ENCODE data around the gene PSMC3. TPM values are rescaled to one million over a fixed set of nuclear protein-coding genes. Genes with fewer than 3 reads are reported as not detected.
"Not testable (repeated sequence)": the region's sequence is repeated elsewhere in the genome, so short reads cannot be mapped to it uniquely, and the experiment has no call there.

The PSMC3 gene
- total RNA-seq = 100 to 1,000 TPM; 109 to 174 TPM

DNA sequence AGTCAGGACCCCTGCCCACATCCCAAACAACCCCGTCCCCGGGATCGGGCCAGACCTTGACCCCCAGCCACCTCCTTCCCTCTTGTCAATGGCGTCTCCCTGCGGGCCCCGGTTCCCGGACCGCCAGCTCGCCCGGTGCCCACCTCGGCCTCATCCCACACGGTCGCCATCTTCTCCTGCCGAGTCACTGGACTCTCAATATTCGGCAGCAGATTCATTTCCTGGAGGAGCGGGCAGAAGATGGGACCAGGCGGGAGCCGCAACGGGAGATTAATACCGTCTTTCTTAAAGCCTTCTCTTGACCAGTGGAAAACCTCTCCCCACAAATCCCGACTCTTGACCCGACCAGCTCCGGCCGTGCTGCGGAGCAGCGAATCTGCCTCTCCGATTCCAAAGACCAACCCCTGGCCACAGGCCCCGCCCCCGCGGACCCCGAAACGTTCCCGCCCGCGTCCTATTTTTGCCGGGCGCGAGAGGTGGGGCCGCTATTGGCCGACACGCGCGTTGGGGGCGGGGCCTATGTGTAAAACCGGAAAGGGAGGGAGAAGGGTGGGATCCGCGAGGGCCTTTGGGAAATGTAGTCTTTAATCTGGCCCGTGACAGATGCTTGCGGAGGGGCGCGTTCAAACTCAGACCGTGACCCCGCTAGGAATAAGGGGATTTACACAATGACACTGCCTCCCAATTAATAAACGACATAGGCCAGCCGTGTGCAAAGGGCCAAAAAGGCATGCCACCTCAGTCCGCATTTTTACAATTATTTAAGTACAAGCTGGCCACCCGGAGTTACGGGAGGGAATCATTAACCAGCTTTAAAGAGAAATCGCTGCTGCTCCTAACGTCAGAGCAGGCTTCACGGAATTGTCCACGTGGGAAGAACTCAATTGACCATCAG, at the start of gene PSMC3:
TSS of gene PSMC3 (minus strand) at position 378 of the 895 bp plus-strand sequence. CDS start at position 218, 160 bp downstream.
- H3K27me3 Mint-ChIP-seq = no peaks in the 10 kb centered on the region
- ATAC-seq (replicated peaks) = peak; percentile 97
- no peaks in the 10 kb centered on the region for H3K9me3 Mint-ChIP-seq
- H3K36me3 Mint-ChIP-seq (ENCODE audit: low read depth) = peaks cover 52% of the 10 kb centered on the region
- peaks cover 9% of the 10 kb centered on the region for H3K4me1 Mint-ChIP-seq
- H3K4me3 Mint-ChIP-seq = peak within 1 kb of the TSS; percentile 99
- peak within 1 kb of the TSS; percentile 100 for H3K27ac Mint-ChIP-seq

DNA sequence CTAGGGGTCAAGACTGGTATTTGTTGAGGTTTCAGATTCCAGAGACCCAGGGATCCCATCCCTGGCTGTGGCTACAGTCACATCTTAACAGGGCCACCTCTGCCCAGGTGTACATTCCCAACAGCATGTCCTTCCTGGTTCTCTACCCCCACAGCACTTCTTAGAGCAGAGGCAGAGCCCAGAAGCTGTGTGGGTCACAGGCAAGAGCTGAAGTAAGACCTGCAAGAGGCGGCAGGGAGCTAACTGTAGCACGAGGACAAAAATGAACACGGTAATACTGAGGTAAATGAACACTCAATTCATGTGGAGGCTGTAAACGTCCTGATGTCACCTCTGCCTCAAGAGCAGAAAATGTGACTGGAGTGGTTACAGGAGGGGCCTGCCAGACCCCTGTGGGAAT, 44.4 kb upstream of the PSMC3 start:
- Mint-ChIP-seq H3K27me3 (no peaks in the 10 kb centered on the region), H3K4me1 (peaks cover 5% of the 10 kb centered on the region), H3K36me3 (ENCODE audit: low read depth) (peaks cover 100% of the 10 kb centered on the region), H3K9me3 (no peaks in the 10 kb centered on the region), H3K27ac (peak overlapping the region; percentile 44), H3K4me3 (no peak overlapping the region)
- ATAC-seq (replicated peaks) = no peak

DNA sequence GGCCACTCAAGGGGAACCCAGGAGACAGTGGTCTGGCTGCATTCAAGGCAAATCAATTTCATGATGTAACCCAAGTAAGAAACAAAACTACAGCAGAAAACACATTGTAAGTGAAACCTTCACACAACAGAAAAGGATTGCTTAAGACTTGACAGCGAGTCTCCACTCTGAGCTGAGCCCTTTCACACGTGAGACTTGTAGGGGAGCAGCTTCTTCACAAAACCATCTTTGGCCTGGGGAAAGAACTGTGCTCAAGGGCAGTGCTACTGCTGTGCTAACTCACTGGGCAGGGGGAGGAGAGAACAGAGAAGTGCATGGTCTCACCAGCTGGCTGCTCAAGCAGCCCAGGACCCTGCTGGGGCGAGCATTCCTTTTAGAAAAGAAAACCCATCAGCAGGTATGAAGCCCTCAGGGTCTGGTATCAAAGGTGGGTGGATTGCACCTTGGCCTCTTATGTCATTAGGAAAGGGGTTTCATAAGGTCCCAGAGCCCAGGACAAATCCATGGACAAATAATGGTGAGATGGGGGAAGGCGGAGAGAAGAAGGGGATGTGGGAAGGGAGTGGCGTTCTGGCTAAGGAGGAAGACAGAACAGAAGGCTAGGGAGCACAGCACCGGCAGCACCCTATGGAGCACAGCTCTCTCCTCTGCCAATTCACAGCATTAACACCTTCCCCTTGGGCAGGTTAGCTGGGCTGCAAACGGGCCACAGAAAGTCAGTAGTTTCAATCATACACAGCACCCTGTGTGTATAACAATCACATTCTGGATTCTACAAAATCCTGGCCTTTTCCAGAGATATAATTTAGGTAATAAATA, 43.3 kb upstream of the PSMC3 start:
- Mint-ChIP-seq H3K4me1 (peaks cover 5% of the 10 kb centered on the region), H3K9me3 (no peaks in the 10 kb centered on the region), H3K27me3 (no peaks in the 10 kb centered on the region), H3K36me3 (ENCODE audit: low read depth) (peaks cover 96% of the 10 kb centered on the region), H3K27ac (peak overlapping the region; percentile 72), H3K4me3 (no peak overlapping the region)
- no peak for ATAC-seq (replicated peaks)

DNA sequence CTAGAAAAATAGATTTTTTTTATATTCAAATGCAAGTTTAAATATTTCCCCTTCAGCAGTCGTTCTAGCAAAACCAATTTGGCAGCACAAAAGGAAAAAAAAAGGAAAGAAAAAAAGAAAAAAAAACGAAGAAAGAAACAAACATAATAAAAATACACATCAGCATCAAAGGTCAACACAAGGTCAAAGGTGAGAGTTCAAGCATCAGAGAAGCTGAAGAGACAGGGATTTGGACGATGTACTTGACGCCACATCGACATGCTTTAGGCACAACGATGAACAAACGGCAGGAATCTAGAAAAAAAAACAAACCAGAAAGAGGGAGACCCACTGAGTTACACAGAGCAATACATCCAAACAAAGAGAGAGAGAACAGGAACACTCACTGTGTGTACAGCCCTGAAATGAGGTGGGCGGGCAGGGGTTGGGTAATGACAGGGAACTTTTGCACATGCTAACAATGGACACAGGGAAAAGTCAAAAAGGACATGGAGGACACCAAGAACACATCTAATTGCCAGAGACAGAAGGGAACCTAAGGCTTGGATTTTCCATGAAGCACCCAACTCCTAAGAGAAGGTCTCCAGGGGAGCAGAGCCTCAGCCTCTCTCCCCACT, 42.5 kb upstream of the PSMC3 start:
- Mint-ChIP-seq H3K4me1 (peaks cover 5% of the 10 kb centered on the region), H3K4me3 (no peak overlapping the region), H3K36me3 (ENCODE audit: low read depth) (peaks cover 92% of the 10 kb centered on the region), H3K27me3 (no peaks in the 10 kb centered on the region), H3K9me3 (no peaks in the 10 kb centered on the region), H3K27ac (peak overlapping the region; percentile 72)
- ATAC-seq (replicated peaks) = no peak

DNA sequence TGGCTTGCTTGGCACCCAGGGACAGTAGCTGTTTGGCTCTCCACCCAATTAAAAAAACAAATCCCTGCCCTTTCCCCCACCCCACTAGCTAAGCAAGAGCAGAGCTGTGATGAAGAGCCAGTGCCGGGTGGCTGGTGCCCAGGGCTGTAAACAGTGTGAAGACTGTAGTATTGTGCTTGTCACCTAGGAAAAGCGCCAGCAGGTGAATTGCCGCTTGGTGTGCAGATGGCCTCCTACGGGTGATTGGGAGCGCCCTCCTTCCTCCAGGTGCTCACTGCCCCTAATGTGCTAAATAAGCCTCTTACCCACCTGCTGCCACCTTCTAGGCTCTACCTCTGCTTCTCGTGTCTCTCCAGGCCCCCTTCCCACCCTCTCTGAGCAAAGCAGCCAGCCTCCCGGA, 41.1 kb upstream of the PSMC3 start:
- Mint-ChIP-seq H3K4me1 (peaks cover 5% of the 10 kb centered on the region), H3K9me3 (no peaks in the 10 kb centered on the region), H3K27ac (peak overlapping the region; percentile 72), H3K27me3 (no peaks in the 10 kb centered on the region), H3K4me3 (no peak overlapping the region), H3K36me3 (ENCODE audit: low read depth) (peaks cover 83% of the 10 kb centered on the region)
- ATAC-seq (replicated peaks) = no peak

DNA sequence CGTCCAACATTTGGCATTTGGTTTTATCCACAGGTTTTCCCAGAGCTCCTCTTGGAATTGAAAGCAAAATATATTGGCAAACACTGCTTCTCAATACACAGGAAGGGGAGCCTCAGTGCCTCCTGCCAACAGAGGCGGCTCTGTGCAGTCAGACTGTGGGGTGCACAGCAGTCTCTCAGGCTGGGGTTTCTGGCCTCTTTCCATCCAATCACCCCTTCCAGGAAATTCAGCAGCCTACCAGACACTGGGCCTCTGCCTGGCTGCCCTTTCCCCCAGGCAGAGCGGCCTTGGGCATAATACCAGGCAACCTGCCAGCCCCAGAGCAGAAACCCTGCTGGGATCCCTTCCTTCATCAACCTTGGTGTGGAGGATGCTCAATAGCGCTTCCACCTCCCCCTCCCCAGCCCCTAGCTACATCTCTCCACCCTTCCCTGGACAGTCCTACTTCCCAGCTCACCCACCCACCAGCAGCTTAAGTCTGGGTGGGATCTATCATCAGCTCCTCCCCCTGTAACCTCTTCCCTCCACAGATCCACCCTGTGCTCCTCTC, 40.5 kb upstream of the PSMC3 start:
- Mint-ChIP-seq H3K4me3 (no peak overlapping the region), H3K27ac (peak overlapping the region; percentile 32), H3K4me1 (peaks cover 9% of the 10 kb centered on the region), H3K27me3 (no peaks in the 10 kb centered on the region), H3K9me3 (no peaks in the 10 kb centered on the region), H3K36me3 (ENCODE audit: low read depth) (peaks cover 83% of the 10 kb centered on the region)
- ATAC-seq (replicated peaks) = no peak

DNA sequence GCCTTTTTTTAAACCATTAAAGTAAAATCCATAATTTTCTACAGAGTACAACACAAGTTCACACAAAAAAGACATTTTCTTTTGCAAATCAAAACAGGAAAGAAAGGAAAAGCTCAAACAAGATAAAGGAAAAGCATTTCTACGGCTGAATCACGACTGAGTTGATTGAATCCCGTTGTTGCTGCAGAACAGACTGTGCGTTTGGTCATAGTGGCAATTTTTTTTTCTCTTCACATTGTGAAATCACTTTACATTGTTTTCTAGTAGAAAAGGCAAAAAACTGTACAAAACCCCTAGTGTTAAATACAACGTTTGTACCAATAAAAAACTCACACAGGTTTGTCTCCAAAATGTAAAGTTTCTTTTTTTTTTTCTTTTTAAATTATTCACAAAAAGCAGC, 40.0 kb upstream of the PSMC3 start:
- Mint-ChIP-seq H3K4me1 (peaks cover 9% of the 10 kb centered on the region), H3K9me3 (no peaks in the 10 kb centered on the region), H3K36me3 (ENCODE audit: low read depth) (peaks cover 81% of the 10 kb centered on the region), H3K27ac (peak overlapping the region; percentile 39), H3K4me3 (no peak overlapping the region), H3K27me3 (no peaks in the 10 kb centered on the region)
- no peak for ATAC-seq (replicated peaks)

DNA sequence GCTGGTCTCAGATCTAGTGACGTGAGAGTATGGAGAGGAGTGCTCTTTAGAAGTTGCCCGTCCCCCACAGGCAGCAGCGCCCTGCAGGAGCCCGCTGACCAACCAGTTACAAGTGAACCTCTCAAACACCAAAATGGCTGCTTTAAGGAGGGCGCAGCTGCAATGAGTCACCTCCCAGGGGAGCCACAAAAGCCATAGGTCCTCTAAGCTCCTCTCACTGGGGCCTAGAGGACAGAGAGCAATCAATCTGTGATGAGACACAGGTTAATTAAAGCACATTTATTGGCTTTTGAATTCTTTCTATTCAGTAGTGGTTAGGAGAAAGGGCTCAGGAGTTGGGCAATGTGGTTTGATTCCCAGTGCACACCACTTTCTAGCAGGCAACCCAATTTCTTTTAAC, 38.2 kb upstream of the PSMC3 start:
- no peak overlapping the region for H3K4me3 Mint-ChIP-seq
- H3K4me1 Mint-ChIP-seq = peaks cover 7% of the 10 kb centered on the region
- peaks cover 70% of the 10 kb centered on the region for H3K36me3 Mint-ChIP-seq (ENCODE audit: low read depth)
- ATAC-seq (replicated peaks) = no peak
- H3K27me3 Mint-ChIP-seq = no peaks in the 10 kb centered on the region
- H3K27ac Mint-ChIP-seq = no peak overlapping the region
- no peaks in the 10 kb centered on the region for H3K9me3 Mint-ChIP-seq

DNA sequence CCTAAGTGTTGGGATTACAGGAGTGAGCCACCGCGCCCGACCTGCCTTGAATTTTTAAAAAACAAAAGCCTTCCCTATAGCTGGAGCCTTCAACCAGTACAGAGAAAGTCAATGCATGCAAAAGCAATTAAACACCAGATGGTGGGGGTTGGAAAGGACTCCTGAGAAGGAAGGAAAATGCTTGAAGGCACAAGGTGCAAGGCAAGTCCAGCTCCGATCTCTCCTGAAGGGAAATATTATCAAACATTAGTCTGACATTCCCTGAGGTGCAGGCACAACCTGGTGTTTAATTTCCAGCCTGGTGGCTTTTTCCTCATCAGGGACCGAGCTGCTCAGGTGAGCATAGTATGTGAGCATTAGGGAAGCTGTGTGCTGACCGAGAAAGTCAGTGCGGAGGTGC, 35.6 kb upstream of the PSMC3 start:
- H3K9me3 Mint-ChIP-seq = no peaks in the 10 kb centered on the region
- H3K36me3 Mint-ChIP-seq (ENCODE audit: low read depth) = peaks cover 44% of the 10 kb centered on the region
- H3K27me3 Mint-ChIP-seq = no peaks in the 10 kb centered on the region
- ATAC-seq (replicated peaks) = no peak
- no peak overlapping the region for H3K4me3 Mint-ChIP-seq
- H3K4me1 Mint-ChIP-seq = peaks cover 4% of the 10 kb centered on the region
- peak overlapping the region; percentile 63 for H3K27ac Mint-ChIP-seq

DNA sequence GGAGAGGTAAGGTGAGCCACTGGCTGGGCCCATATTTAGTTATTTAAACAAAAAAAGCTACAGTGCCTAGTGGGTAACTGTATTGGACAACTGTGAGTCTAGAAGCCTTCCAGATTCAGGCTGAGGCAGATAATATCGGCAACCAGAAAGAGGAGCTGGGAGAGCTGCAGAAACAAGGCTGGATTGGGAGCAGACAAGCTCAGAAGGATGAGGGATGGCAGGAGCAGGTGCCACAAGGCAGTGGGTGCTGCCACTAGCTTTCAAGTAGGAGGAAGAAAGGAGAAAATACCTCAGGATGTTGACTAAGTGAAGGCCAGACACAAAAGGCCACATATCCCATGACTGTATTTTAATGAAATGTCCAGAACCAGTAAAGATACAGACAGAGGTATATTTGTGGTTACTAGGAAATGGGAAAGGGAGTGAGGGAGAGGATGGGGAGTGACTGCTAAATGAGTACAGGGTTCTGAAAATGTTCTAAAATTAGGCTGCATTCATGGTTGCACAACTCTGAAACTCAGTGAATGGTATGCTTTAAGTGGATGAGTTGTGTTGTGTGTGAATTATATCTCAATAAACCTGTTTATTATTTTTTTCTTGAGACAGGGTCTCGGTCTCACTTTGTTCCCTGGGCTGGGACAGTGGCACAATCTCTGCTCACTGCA, 34.5 kb upstream of the PSMC3 start:
- Mint-ChIP-seq H3K4me1 (peaks cover 4% of the 10 kb centered on the region), H3K9me3 (no peaks in the 10 kb centered on the region), H3K36me3 (ENCODE audit: low read depth) (peaks cover 32% of the 10 kb centered on the region), H3K4me3 (no peak overlapping the region), H3K27me3 (no peaks in the 10 kb centered on the region), H3K27ac (peak overlapping the region; percentile 47)
- no peak for ATAC-seq (replicated peaks)

DNA sequence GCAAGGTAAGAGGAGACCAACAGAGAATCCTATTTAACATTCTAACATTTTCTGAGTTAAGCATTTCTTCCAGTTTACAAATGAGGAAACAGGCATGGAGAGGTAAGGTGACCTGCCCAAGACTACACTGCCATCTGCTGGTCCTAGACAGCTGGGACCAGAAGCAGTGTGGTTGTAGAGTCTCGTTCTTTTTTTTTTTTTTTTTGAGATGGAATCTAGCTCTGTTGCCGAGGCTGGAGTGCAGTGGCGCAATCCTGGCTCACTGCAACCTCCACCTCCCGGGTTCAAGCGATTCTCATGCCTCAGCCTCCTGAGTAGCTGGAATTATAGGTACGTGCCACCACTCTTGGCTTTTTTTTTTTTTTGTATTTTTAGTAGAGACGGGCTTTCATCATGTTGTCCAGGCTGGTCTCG, 28.0 kb upstream of the PSMC3 start:
- not testable (repeated sequence) for H3K27ac Mint-ChIP-seq; H3K27me3 Mint-ChIP-seq; H3K36me3 Mint-ChIP-seq (ENCODE audit: low read depth); H3K4me1 Mint-ChIP-seq; H3K4me3 Mint-ChIP-seq; H3K9me3 Mint-ChIP-seq
- peak; percentile 92 for ATAC-seq (replicated peaks)

DNA sequence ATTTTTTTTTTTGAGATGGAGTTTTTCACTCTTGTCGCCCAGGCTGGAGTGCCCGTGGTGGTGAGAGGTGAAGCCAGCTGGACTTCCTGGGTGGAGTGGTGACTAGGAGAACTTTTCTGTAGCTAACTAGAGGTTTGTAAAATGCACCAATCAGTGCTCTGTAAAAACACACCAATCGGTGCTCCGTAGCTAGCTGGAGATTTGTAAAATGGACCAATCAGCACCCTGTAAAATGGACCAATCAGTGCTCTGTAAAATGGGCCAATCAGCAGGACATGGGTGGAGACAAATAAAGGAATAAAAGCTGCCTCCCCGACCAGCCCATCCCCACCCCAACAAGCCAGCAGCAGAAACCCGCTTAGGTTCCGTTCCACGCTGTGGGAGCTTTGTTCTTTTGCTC, 27.1 kb upstream of the PSMC3 start:
- no peaks in the 10 kb centered on the region for H3K36me3 Mint-ChIP-seq (ENCODE audit: low read depth)
- H3K9me3 Mint-ChIP-seq = no peaks in the 10 kb centered on the region
- H3K4me1 Mint-ChIP-seq = no peaks in the 10 kb centered on the region
- H3K27ac Mint-ChIP-seq = no peak overlapping the region
- no peak overlapping the region for H3K4me3 Mint-ChIP-seq
- no peak for ATAC-seq (replicated peaks)
- no peaks in the 10 kb centered on the region for H3K27me3 Mint-ChIP-seq

DNA sequence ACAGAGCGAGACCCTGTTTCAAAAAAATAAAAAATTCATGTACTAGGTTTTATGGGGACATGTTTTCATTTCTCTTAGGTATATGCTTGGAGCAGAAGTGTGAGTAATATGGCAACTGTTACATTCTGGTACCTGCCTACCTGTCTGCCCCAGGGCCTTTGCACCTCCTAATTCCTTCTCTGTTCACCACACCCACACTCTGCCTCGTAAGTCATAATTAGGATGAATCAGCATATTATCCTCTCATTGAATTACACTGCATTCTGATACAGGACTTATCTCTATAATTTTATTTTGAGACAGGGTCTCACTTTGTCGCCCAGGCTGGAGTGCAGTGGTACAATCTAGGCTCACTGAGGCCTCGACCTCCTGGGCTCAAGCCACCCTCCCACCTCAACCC, 25.8 kb upstream of the PSMC3 start:
- H3K9me3 Mint-ChIP-seq = no peaks in the 10 kb centered on the region

DNA sequence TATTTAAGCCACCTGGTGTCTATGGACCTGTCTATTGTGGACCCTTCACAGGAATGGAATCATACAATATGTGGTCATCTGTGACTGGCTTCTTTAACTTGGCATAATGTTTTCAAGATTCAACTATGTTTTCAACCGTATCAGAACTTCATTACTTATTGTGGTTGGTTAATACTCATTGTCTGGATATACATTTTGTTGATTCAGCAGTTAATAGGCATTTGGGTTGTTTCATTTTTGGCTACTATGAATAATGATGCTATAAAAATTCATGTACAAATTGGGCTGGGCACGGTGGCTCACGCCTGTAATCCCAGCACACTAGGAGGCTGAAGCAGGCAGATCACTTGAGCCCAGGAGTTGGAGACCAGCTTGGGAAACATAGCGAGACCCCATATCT, 25.2 kb upstream of the PSMC3 start:
- ATAC-seq (replicated peaks) = no peak
- no peaks in the 10 kb centered on the region for H3K27me3 Mint-ChIP-seq
- no peak overlapping the region for H3K27ac Mint-ChIP-seq
- H3K4me1 Mint-ChIP-seq = peaks cover 5% of the 10 kb centered on the region
- no peak overlapping the region for H3K4me3 Mint-ChIP-seq
- no peaks in the 10 kb centered on the region for H3K9me3 Mint-ChIP-seq
- no peaks in the 10 kb centered on the region for H3K36me3 Mint-ChIP-seq (ENCODE audit: low read depth)

More for the DNA sequence above, 25.8 kb upstream of the PSMC3 start:
- H3K27me3 Mint-ChIP-seq = no peaks in the 10 kb centered on the region
- no peaks in the 10 kb centered on the region for H3K36me3 Mint-ChIP-seq (ENCODE audit: low read depth)
- no peak overlapping the region for H3K4me3 Mint-ChIP-seq
- H3K27ac Mint-ChIP-seq = no peak overlapping the region
- ATAC-seq (replicated peaks) = no peak
- H3K4me1 Mint-ChIP-seq = peaks cover 4% of the 10 kb centered on the region

Data from activated T-helper 17 cell treated with anti-CD3 and anti-CD28 coated beads, Interleukin-2, amount 50 U/mL, for 72 hours (primary cell).